ENCODE data around the gene TAC3. TPM values are rescaled to one million over a fixed set of nuclear protein-coding genes. Genes with fewer than 3 reads are reported as not detected.

TAC3 gene
- total and polyA plus RNA-seq, 2 of the 8 experiments (the other 6 are each of a cell fraction or from before 2014, with no cell fraction given), result 9.7 to 45.3 TPM

DNA sequence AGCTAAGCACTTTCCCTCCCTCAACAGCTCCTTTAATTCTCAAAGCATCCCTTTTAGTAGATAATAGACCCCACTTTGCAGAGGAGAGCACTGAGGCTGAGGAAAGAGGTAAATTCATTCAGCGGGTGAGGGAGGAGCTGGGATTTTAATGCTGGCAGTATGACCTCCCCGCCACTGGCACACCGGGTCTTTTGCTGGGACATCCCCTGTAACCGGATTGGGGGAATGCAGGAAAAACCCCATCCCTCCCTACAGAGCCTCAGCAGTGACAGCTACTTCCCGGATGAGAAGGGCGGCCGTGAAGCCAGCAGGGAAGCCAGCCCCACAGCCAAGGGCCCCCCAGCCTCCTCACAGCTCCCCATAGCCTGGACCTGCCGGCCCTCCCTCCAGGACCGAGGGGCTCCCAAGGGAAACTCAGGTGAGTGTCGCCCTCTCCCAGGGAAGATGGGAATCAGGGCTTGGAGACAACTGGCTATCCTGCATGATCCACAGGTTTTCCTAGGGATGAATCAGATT is 22.0 kb downstream of the TAC3 start:
- Histone ChIP-seq H3K4me2 (ENCODE audit: insufficient read depth in 1 of 2, low read depth in 2 of 2, low read length in 2 of 2) (no peak overlapping the region), H3K36me3 (ENCODE audit: control insufficient read depth in 2 of 4, insufficient read depth in 4 of 4, low read length in 3 of 4) (peaks cover 0 to 3% (median 0%) of the 10 kb centered on the region in 4 experiments; a peak in 2 of 8 replicates), H3K79me2 (ENCODE audit: control insufficient read depth in 1 of 2, insufficient read depth in 2 of 2, low read length in 2 of 2) (peaks cover 0 to 9% of the 10 kb centered on the region in 2 experiments; a peak in 2 of 4 replicates), H3K14ac (ENCODE audit: insufficient read length) (no peak overlapping the region), H2BK20ac (ENCODE audit: low read length) (no peak overlapping the region), H3K4me3 (ENCODE audit: extremely low read depth in 1 of 4, insufficient read depth in 2 of 4, low read depth in 3 of 4, low read length in 4 of 4) (no peak overlapping the region), H4K8ac (ENCODE audit: extremely low read depth, insufficient read depth, low read length) (no peak overlapping the region), H4K91ac (replicated peaks; ENCODE audit: insufficient read length, low read length) (no peak overlapping the region), H3K18ac (ENCODE audit: extremely low read depth, low read length) (no peak overlapping the region), H3K27ac (ENCODE audit: low read depth, low read length) (no peak overlapping the region), H4K5ac (ENCODE audit: insufficient read length, low read depth, low read length) (no peak overlapping the region), H2BK5ac (ENCODE audit: low read depth, low read length) (no peak overlapping the region), H3K56ac (replicated peaks; ENCODE audit: insufficient read length, low read depth, low read length) (no peak overlapping the region), H2AK5ac (ENCODE audit: low read depth, low read length) (0 out of 2 replicates have a peak overlapping the region, but pooled peaks have one; percentile 82), H2BK120ac (replicated peaks; ENCODE audit: low read depth, low read length) (no peak overlapping the region), H3K9me3 (ENCODE audit: insufficient read depth in 2 of 2, low read depth in 1 of 2, low read length in 1 of 2) (no peaks in the 10 kb centered on the region), H4K20me1 (replicated peaks in 1 of 2; ENCODE audit: control insufficient read depth in 1 of 2, insufficient read depth in 2 of 2, low read length in 2 of 2) (peaks cover 0 to 2% of the 10 kb centered on the region in 2 experiments), H3K23ac (ENCODE audit: insufficient read length) (no peak overlapping the region), H2BK15ac (ENCODE audit: low read length) (no peak overlapping the region), H2BK12ac (ENCODE audit: low read depth, low read length) (no peak overlapping the region), H3K79me1 (ENCODE audit: low read depth, low read length) (peaks cover 3% of the 10 kb centered on the region; the same call in 1 of the 2 replicates), H3K4ac (replicated peaks; ENCODE audit: insufficient read length, low read depth, low read length) (no peak overlapping the region), H3K9ac (replicated peaks in 1 of 4; ENCODE audit: extremely low read depth in 1 of 4, low read depth in 3 of 4, low read length in 3 of 4) (no peak overlapping the region), H2AFZ (ENCODE audit: low read length) (no peak overlapping the region), H3K4me1 (replicated peaks in 1 of 4; ENCODE audit: control insufficient read depth in 3 of 4, insufficient read depth in 4 of 4, low read length in 3 of 4) (no peaks in the 10 kb centered on the region; a peak in 1 of 7 replicates), H3K27me3 (replicated peaks in 1 of 4; ENCODE audit: control insufficient read depth in 3 of 4, extremely low read depth in 1 of 4, insufficient read depth in 3 of 4, low read length in 3 of 4) (no peaks in the 10 kb centered on the region), H3K23me2 (ENCODE audit: low read depth, low read length) (no peaks in the 10 kb centered on the region)
- CTCF ChIA-PET (ENCODE audit: partially characterized antibody), result interaction anchor here (1.0 to 5.5 kb wide), 13 partner anchors 9 to 255 kb away, joined by 3 to 59 read pairs (median 5); partner anchors contain the start of genes HSD17B6, STAT6 and ZBTB39
- WGBS, 2 experiments (ENCODE audit: extremely low coverage in 1 of 2, insufficient coverage in 1 of 2, insufficient read length in 1 of 2, insufficient replicate concordance in 2 of 2, low coverage in 1 of 2, low lambda C conversion rate in 2 of 2, missing lambda C conversion rate in 1 of 2), result 77% methylated on average over 10 of the region's 10 CpGs; no CpG with 5 or more reads in 1 of the 2 experiments
- peak in 1 of 2 experiments; percentile 47 for DNase-seq (ENCODE audit: low read depth in 1 of 2, low spot score in 2 of 2)
- no peak for FAIRE-seq
- POLR2A ChIA-PET (ENCODE audit: partially characterized antibody), result interaction anchor here (0.8 to 1.7 kb wide), 7 partner anchors 9 to 269 kb away, joined by 3 to 6 read pairs (median 4); partner anchors contain the start of gene NACA

All from H1 (cell line).